Mucosa of rectum (tissue), 2 donors: ENCODE measurements around the gene STK39.

Experiments
- H3K27ac ChIP-seq, 2 donors: one replicate each; pipeline ENCODE4 v1.7.0; 2013; ENCODE audit warnings: inconsistent platforms in 2 of 2, low read depth in 2 of 2, low read length in 2 of 2
- H3K27me3 ChIP-seq, 2 donors: one replicate each; pipeline ENCODE4 v1.7.0; 2013; ENCODE audit warnings: low read length in 2 of 2; ENCODE audit not compliant: control insufficient read depth in 2 of 2, insufficient read depth in 2 of 2
- H3K36me3 ChIP-seq, 2 donors: one replicate each; pipeline ENCODE4 v1.7.0; 2013; ENCODE audit warnings: low read length in 2 of 2; ENCODE audit not compliant: control insufficient read depth in 2 of 2, insufficient read depth in 2 of 2
- H3K4me1 ChIP-seq, 2 donors: one replicate each; pipeline ENCODE4 v1.7.0; 2013; ENCODE audit warnings: low read length in 2 of 2, mild to moderate bottlenecking in 1 of 2; ENCODE audit not compliant: control insufficient read depth in 2 of 2, insufficient read depth in 2 of 2
- H3K4me3 ChIP-seq, 2 donors: one replicate each; pipeline ENCODE4 v1.7.0; 2013; ENCODE audit warnings: low read length in 2 of 2
- H3K9ac ChIP-seq, 2 donors: one replicate each; pipeline ENCODE4 v1.7.0; 2013; ENCODE audit warnings: low read length in 2 of 2, low read depth in 1 of 2, mild to moderate bottlenecking in 1 of 2
- H3K9me3 ChIP-seq, 2 donors: one replicate each; pipeline ENCODE4 v1.7.0; 2013; ENCODE audit warnings: low read length in 2 of 2; ENCODE audit not compliant: control insufficient read depth in 2 of 2
- donor health status: healthy.
- donor health status: Normal muscosa, but diverticular disease.

The STK39 gene

GRCh38 chr2:168211664-168212163, 35.7 kb downstream of the STK39 start:
- H3K27me3 ChIP-seq = no peaks in the 10 kb centered on the region
- H3K27ac ChIP-seq = peak overlapping the region; percentile 41 to 70
- peaks cover 16 to 32% of the 10 kb centered on the region in 2 donors for H3K4me1 ChIP-seq
- H3K4me3 ChIP-seq = peak overlapping the region in 1 of 2 donors; percentile 47
- no peaks in the 10 kb centered on the region for H3K9me3 ChIP-seq
- H3K36me3 ChIP-seq = peaks cover 0 to 2% of the 10 kb centered on the region in 2 donors
- H3K9ac ChIP-seq = peak overlapping the region in 1 of 2 donors; percentile 30

- peak overlapping the region in 1 of 2 donors; percentile 70 for H3K27ac ChIP-seq
- no peaks in the 10 kb centered on the region for H3K27me3 ChIP-seq
- no peak overlapping the region for H3K9ac ChIP-seq
- peaks cover 0 to 2% of the 10 kb centered on the region in 2 donors for H3K36me3 ChIP-seq
- peak overlapping the region in 1 of 2 donors; percentile 9 for H3K4me3 ChIP-seq
- H3K9me3 ChIP-seq = no peaks in the 10 kb centered on the region
- peaks cover 16 to 27% of the 10 kb centered on the region in 2 donors for H3K4me1 ChIP-seq
Measured at GRCh38 chr2:168210895-168211570, 36.4 kb downstream of the STK39 start.

- Histone ChIP-seq H3K36me3 (peaks cover 0 to 2% of the 10 kb centered on the region in 2 donors), H3K4me3 (no peak overlapping the region), H3K9me3 (no peaks in the 10 kb centered on the region), H3K27me3 (no peaks in the 10 kb centered on the region), H3K9ac (no peak overlapping the region), H3K4me1 (peaks cover 14 to 24% of the 10 kb centered on the region in 2 donors), H3K27ac (no peak overlapping the region)
Measured at GRCh38 chr2:168210216-168210894, 37.0 kb downstream of the STK39 start.

- peaks cover 14 to 24% of the 10 kb centered on the region in 2 donors for H3K4me1 ChIP-seq
- H3K9me3 ChIP-seq = no peaks in the 10 kb centered on the region
- no peak overlapping the region for H3K4me3 ChIP-seq
- no peaks in the 10 kb centered on the region for H3K36me3 ChIP-seq
- no peaks in the 10 kb centered on the region for H3K27me3 ChIP-seq
- H3K9ac ChIP-seq = no peak overlapping the region
- H3K27ac ChIP-seq = no peak overlapping the region
Measured at GRCh38 chr2:168208652-168209051, 38.7 kb downstream of the STK39 start.

GRCh38 chr2:168207851-168208250, 39.5 kb downstream of the STK39 start:
- peaks cover 14 to 25% of the 10 kb centered on the region in 2 donors for H3K4me1 ChIP-seq
- H3K27ac ChIP-seq = peak overlapping the region in 1 of 2 donors; percentile 19
- H3K9me3 ChIP-seq = no peaks in the 10 kb centered on the region
- no peaks in the 10 kb centered on the region for H3K27me3 ChIP-seq
- H3K4me3 ChIP-seq = no peak overlapping the region
- H3K9ac ChIP-seq = no peak overlapping the region
- H3K36me3 ChIP-seq = no peaks in the 10 kb centered on the region

GRCh38 chr2:168203762-168204693, 43.4 kb downstream of the STK39 start:
- Histone ChIP-seq H3K4me3 (no peak overlapping the region), H3K9me3 (no peaks in the 10 kb centered on the region), H3K27me3 (no peaks in the 10 kb centered on the region), H3K4me1 (peaks cover 9 to 23% of the 10 kb centered on the region in 2 donors), H3K36me3 (no peaks in the 10 kb centered on the region), H3K27ac (no peak overlapping the region), H3K9ac (no peak overlapping the region)

- Histone ChIP-seq H3K36me3 (no peaks in the 10 kb centered on the region), H3K27ac (peak overlapping the region in 1 of 2 donors; percentile 14), H3K27me3 (no peaks in the 10 kb centered on the region), H3K9me3 (no peaks in the 10 kb centered on the region), H3K4me3 (no peak overlapping the region), H3K9ac (no peak overlapping the region), H3K4me1 (peaks cover 6 to 28% of the 10 kb centered on the region in 2 donors)
Measured at GRCh38 chr2:168201584-168202116, 45.7 kb downstream of the STK39 start.

- Histone ChIP-seq H3K9me3 (no peaks in the 10 kb centered on the region), H3K4me3 (no peak overlapping the region), H3K36me3 (no peaks in the 10 kb centered on the region), H3K4me1 (peaks cover 6 to 32% of the 10 kb centered on the region in 2 donors), H3K27me3 (no peaks in the 10 kb centered on the region), H3K27ac (no peak overlapping the region), H3K9ac (no peak overlapping the region)
Measured at GRCh38 chr2:168200930-168201583, 46.3 kb downstream of the STK39 start.

- Histone ChIP-seq H3K4me1 (peaks cover 9 to 36% of the 10 kb centered on the region in 2 donors), H3K27me3 (no peaks in the 10 kb centered on the region), H3K36me3 (no peaks in the 10 kb centered on the region), H3K9me3 (no peaks in the 10 kb centered on the region), H3K4me3 (no peak overlapping the region), H3K9ac (no peak overlapping the region), H3K27ac (no peak overlapping the region)
Measured at GRCh38 chr2:168198476-168199207, 48.8 kb downstream of the STK39 start.
